A673 (cell line): ENCODE data around the gene DHX57. TPM values are rescaled to one million over a fixed set of nuclear protein-coding genes. Genes with fewer than 3 reads are reported as not detected.

Experiments used
- BruUV-seq: library from RNA; stranded (reverse); fragments of 400-500 nt; replicated peaks from 2 replicates; lab custom pipeline; 2021; lab: Mats Ljungman, UMichigan
- CTCF ChIA-PET: fragments of 300-600 bp; sonication (Branson Sonifier 250); formaldehyde crosslinking; loops from one replicate; lab custom pipeline; 2022; ENCODE audit warnings: antibody characterized with exemption; lab: Charles Lee
- POLR2A ChIA-PET: fragments of 300-600 bp; sonication (Branson Sonifier 250); formaldehyde crosslinking; loops from one replicate; lab custom pipeline; 2022; ENCODE audit warnings: antibody characterized with exemption; ENCODE audit not compliant: low non-redundant PET; lab: Charles Lee
- DNase-seq: peaks from one replicate; pipeline ENCODE4 v3.0.0-alpha.2; 2015; ENCODE audit warnings: low spot score
- H3K27ac ChIP-seq: fragments of 200-600 bp; sonication (generic); 2 replicates; pipeline ENCODE4 v1.5.1; 2016; ENCODE audit warnings: mixed run types, low read depth, mild to moderate bottlenecking, mixed read lengths, antibody characterized with exemption, low read length; ENCODE audit not compliant: poor library complexity, severe bottlenecking
- H3K27me3 ChIP-seq: fragments of 200-600 bp; sonication (generic); replicated peaks from 2 replicates; pipeline ENCODE4 v1.6.1; 2017; ENCODE audit warnings: mixed run types, low read depth, mild to moderate bottlenecking, mixed read lengths, antibody characterized with exemption, low read length; ENCODE audit not compliant: insufficient read depth, poor library complexity
- H3K36me3 ChIP-seq: fragments of 200-600 bp; sonication (generic); 2 replicates; pipeline ENCODE4 v1.6.1; 2016; ENCODE audit warnings: mixed run types, mild to moderate bottlenecking, mixed read lengths, antibody characterized with exemption, low read length; ENCODE audit not compliant: insufficient read depth, poor library complexity, severe bottlenecking
- H3K4me1 ChIP-seq: fragments of 200-600 bp; sonication (generic); 2 replicates; pipeline ENCODE4 v1.6.1; 2017; ENCODE audit warnings: mixed run types, mild to moderate bottlenecking, mixed read lengths, antibody characterized with exemption, low read length; ENCODE audit not compliant: insufficient read depth, poor library complexity, severe bottlenecking
- H3K4me3 ChIP-seq: fragments of 200-600 bp; sonication (generic); 2 replicates; pipeline ENCODE4 v1.5.1; 2016; ENCODE audit warnings: low read depth, mixed run types, mild to moderate bottlenecking, mixed read lengths, low read length; ENCODE audit not compliant: poor library complexity, severe bottlenecking
- H3K9me3 ChIP-seq: fragments of 200-600 bp; sonication (generic); 2 replicates; pipeline ENCODE4 v1.6.1; 2016; ENCODE audit warnings: mixed run types, low read depth, mild to moderate bottlenecking, mixed read lengths, antibody characterized with exemption, low read length; ENCODE audit not compliant: poor library complexity, severe bottlenecking
- CTCF ChIP-seq: fragments of 300-800, 200-600 bp; sonication (generic); conservative IDR thresholded peaks from 2 replicates; pipeline ENCODE4 v1.5.1; 2017; ENCODE audit warnings: low read depth, mild to moderate bottlenecking, antibody characterized with exemption, low read length, moderate library complexity, mixed read lengths
- EZH2 ChIP-seq: fragments of 200-600 bp; sonication (generic); IDR thresholded peaks from 2 replicates; pipeline ENCODE4 v1.6.1; 2017; ENCODE audit warnings: borderline replicate concordance, low read depth, mild to moderate bottlenecking, mixed read lengths, antibody characterized with exemption, low read length; ENCODE audit not compliant: poor library complexity, severe bottlenecking
- intact Hi-C: fragments of 100-400 bp; cut with micrococcal nuclease; formaldehyde crosslinking; loops from one replicate; pipeline ENCODE4 v1.10.0; 2022; ENCODE audit not compliant: unreplicated experiment
- total RNA-seq: library from RNA; stranded (reverse); gene quantifications from 2 replicates; pipeline ENCODE4 v1.2.3, GENCODE V29; 2021

DHX57 gene
- total RNA-seq, 1 experiment from 2014 or later: 30.6 TPM

- Histone ChIP-seq H3K4me3 (no peak overlapping the region), H3K4me1 (no peaks in the 10 kb centered on the region), H3K9me3 (no peaks in the 10 kb centered on the region), H3K27ac (no peak overlapping the region), H3K36me3 (no peaks in the 10 kb centered on the region), H3K27me3 (no peaks in the 10 kb centered on the region)
- DNase-seq: no peak
- BruUV-seq: no TSS peak
- TF ChIP-seq EZH2 (no peak), CTCF (no peak)
- CTCF ChIA-PET: no interaction called here
- intact Hi-C loops: no loop called here
- POLR2A ChIA-PET: no interaction called here
These were observed 29.5 kb upstream of the DHX57 start for GRCh38 chr2:38905251-38905650.

GRCh38 chr2:38900726-38901125, 25.0 kb upstream of the DHX57 start:
- intact Hi-C loops: no loop called here
- no peak for DNase-seq
- no TSS peak for BruUV-seq
- Histone ChIP-seq H3K27me3 (no peaks in the 10 kb centered on the region), H3K27ac (no peak overlapping the region), H3K36me3 (no peaks in the 10 kb centered on the region), H3K4me3 (no peak overlapping the region), H3K9me3 (no peaks in the 10 kb centered on the region), H3K4me1 (no peaks in the 10 kb centered on the region)
- ChIA-PET CTCF (no interaction called here), POLR2A (no interaction called here)
- no peak for TF ChIP-seq CTCF
- no peak for TF ChIP-seq EZH2

- BruUV-seq: no TSS peak
- ChIA-PET CTCF (no interaction called here), POLR2A (no interaction called here)
- no peak for TF ChIP-seq CTCF
- TF ChIP-seq EZH2: no peak
- DNase-seq: no peak
- Histone ChIP-seq H3K36me3 (no peaks in the 10 kb centered on the region), H3K27ac (no peak overlapping the region), H3K27me3 (no peaks in the 10 kb centered on the region), H3K9me3 (no peaks in the 10 kb centered on the region), H3K4me1 (no peaks in the 10 kb centered on the region), H3K4me3 (no peak overlapping the region)
- intact Hi-C loops: no loop called here
These were observed 22.5 kb upstream of the DHX57 start for GRCh38 chr2:38898256-38898655.
